ENCODE data around the gene CBFB.
"Not testable (repeated sequence)": the region's sequence is repeated elsewhere in the genome, so short reads cannot be mapped to it uniquely, and the experiment has no call there.

The CBFB gene

DNA sequence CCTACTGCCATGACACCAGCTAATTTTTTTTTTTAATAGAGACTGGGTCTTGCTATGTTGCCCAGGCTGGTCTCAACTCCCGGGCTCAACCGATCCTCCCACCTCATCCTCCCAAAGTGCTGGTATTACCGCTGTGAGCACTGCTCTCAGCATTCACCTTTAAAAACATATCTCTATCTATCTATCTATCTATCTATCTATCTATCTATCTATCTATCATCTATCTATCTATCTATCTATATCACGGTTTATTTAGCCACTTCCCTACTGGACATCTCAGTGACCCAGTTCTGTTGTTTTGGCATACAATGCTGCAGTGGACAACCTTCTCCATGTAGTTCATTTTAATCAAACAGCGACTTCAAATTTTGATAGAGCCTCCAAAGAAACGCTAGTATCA is 79.5 kb downstream of the CBFB start:
- H3K4me3 ChIP-seq (ENCODE audit: low read length) = no peak overlapping the region
- no peak for TF ChIP-seq ZNF274 (IDR thresholded peaks at IDR 0.05; ENCODE audit: low read depth, low read length)

DNA sequence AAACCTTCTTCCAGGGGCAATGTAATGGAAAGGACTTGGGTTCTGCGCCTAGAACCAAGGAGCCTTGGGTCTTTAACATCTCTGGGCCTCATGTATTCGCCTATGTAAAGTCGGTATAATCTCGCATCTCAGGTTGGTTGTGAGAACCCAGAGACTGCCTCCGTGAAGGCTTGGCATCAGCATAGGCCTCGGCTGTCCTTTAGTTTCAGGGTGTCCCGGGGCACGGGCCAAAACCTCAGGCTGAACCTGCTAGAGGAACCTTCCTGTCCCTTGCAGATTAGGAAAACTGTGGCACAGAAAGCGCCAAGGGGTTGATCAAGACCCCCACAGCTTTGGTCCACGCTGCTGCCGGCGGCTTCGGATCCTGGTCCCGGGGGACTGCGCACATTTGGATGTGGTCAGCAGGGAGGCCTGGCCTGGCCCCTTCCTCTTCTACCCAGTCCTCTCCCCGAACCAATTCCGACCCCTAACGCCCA is 80.0 kb downstream of the CBFB start:
- TF ChIP-seq ZNF274 (IDR thresholded peaks at IDR 0.05; ENCODE audit: low read depth, low read length) = no peak
- H3K4me3 ChIP-seq (ENCODE audit: low read length) = no peak overlapping the region; the same call in 1 of the 2 replicates

DNA sequence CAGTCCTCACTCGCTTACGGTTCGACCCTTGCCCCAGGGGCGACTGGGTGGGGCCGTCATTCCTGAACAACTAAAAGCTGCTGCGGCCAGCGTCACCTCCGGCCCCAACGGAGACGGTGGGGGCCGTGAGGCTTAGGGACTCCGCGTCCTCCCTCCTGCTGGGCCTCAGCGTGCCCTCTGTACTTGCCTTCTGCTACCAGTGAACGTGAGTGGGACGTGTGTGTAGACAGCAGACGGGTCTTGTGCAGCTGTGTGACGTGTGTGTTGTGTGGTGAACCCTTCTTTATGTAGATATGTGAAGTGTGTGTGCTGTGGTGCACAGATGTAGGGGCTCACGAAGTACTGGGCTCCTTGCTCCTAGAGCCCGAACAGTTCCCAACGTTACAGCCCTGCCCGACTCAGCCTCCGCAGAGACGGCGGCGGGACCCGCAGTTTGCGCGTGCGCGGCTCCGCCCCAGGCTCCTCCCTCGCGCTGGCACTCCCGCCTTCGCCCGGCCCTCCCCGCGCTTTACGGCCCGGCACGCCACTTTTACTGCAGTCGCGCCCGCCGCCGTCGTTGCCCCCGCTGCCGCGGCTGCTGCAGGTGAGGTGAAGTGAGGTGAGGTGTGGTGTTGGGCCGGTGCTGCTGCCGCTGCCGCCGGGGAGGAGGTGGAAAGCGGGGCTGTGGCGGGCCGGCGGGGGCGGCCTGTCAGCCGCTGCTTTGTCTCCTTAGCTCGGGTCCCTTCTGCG is 80.6 kb downstream of the CBFB start, which contains the start of gene PHAF1:
TSS of gene PHAF1 (plus strand) at position 535 of the 729 bp plus-strand sequence. CDS start 235 bp downstream, outside the sequence.
- peak within 1 kb of the TSS; percentile 97 for H3K4me3 ChIP-seq (ENCODE audit: low read length)
- TF ChIP-seq ZNF274 (IDR thresholded peaks at IDR 0.05; ENCODE audit: low read depth, low read length) = no peak

DNA sequence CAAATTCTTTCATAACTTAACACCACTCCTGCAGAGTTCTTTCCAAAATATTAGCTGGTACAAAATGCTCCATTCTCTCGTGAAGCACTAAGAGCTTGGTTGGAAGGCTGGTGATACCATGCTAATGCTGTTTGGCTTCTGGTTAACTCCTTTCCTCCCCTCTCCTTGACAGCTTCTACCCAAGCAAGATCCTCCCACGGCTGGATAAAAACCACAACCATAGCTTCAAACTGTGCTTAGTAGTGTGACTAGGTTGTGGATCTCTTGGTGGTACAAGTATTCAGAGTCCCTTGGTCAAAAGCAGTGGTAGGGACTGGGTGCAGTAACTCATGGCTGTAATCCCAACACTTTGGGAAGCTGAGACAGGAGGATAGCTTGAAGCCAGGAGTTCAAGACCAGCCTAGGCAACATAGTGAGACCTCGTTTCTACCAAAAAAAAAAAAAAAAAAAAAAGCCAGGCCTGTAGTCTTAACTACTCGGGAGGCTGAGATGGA is 83.0 kb downstream of the CBFB start:
- no peak for TF ChIP-seq ZNF274 (IDR thresholded peaks at IDR 0.05; ENCODE audit: low read depth, low read length)
- H3K4me3 ChIP-seq (ENCODE audit: low read length) = no peak overlapping the region

DNA sequence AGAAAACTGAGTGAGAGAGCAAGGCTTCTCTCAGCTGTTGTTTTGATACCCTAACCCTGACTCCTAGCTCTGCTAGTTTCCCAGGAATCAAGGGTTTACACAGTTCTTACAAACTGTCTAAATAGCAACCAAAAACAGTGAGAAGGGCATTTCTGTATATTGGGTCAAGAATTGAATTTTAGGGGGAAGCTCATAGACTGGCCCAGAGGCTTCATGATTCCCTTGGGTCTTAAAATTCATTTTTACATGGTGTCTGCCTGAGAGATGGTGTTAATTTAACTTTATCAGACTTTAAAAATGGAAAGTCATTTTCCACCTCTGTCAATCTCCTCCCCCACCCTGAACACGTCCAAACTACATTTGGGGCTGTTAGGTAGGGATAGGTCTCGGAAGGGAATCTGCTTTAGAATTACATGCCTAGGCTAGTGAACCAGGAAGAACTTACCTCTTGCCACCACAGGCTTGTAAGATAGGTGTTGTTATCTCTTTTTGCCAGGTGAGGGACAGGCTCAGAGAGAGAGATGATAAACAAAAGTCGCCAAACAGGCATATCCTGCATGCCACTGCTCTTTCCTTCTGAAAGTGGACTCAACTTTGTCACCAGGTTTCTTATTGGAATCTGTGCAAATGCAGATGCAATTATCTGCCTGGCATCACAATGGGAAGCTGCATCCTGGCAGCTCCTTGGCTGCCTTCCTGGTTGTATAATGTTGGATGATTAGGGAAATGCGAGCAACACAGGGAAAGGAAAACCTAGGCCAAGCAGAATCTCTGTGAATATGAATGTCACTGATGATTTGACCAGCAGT is 83.8 kb downstream of the CBFB start:
- H3K4me3 ChIP-seq (ENCODE audit: low read length) = no peak overlapping the region
- TF ChIP-seq ZNF274 (IDR thresholded peaks at IDR 0.05; ENCODE audit: low read depth, low read length) = no peak

DNA sequence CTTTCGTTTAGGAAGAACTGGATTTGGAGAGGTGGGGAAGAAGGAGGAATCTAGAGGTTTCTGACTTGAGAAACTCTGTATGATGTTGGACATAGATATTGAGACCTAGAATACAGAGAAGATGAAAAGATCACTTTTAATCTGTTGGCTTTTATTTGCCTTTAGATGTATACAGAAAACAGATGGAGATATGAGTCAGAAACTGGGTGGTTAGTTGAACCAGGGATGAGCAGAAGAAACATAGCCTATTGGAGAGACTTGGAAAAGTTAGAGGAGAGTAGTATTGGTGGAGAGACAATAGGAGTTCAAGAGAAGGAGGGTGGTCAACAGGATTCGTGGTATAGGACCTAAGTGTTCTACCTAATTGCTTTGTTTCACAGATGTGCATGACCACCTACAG is 85.8 kb downstream of the CBFB start:
- H3K4me3 ChIP-seq (ENCODE audit: low read length) = no peak overlapping the region
- no peak for TF ChIP-seq ZNF274 (IDR thresholded peaks at IDR 0.05; ENCODE audit: low read depth, low read length)

DNA sequence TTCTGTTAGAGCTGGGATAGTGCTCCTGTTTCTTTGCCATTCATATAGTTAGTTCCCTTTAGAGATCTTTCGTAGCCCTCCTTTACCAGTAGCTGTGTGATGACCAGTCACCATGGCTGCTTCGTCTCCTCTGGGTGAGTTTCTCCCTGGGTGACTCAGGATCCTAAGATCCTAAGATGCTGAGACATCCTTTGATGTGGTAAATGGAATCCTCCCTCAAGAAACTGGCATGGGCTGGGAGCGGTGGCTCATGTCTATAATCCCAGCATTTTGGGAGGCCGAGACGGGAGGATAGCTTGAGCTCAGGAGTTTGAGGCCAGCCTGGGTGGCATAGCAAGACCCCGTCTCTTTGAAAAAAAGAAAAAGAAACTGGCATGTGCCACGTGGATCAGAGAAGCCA is 86.7 kb downstream of the CBFB start:
- no peak overlapping the region for H3K4me3 ChIP-seq (ENCODE audit: low read length)
- TF ChIP-seq ZNF274 (IDR thresholded peaks at IDR 0.05; ENCODE audit: low read depth, low read length) = no peak

DNA sequence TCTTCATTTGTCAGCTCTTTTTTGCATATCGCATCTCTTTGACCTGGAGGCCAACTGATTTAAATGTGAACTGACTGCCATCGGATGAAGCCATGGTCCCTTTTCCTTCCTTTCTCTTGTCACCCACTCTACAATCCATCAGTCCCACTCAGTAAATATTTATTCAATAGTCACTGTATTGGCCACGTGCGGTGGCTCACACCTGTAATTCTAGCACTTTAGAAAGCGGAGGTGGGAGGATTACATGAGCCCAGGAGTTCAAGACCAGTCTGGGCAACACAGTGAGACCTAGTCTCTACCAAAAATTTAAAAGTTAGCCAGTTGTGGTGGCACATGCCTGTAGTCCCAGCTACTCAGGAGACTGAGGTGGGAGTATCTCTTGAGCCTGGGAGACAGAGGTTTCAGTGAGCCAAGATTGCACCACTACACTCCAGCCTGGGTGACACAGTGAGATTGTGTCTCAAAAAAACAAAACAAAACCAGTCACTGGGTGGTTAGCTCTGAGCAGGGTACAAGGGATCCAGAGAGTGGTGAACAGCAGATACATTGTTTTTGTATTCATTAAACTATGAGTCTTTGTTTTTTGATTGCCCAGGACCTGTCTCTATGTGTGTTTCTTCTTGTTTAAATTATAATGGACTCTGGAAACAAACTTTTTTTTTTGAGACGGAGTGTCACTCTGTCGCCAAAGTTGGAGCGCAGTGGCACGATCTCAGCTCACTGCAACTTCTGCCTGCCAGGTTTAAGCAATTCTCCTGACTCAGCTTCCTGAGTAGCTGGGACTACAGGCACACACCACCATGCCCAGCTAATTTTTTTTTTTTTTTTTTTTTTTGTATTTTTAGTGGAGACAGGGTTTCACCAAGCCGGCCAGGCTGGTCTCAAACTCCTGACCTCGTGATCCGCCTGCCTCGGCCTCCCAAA is 87.7 kb downstream of the CBFB start:
- H3K4me3 ChIP-seq (ENCODE audit: low read length) = no peak overlapping the region
- no peak for TF ChIP-seq ZNF274 (IDR thresholded peaks at IDR 0.05; ENCODE audit: low read depth, low read length)

DNA sequence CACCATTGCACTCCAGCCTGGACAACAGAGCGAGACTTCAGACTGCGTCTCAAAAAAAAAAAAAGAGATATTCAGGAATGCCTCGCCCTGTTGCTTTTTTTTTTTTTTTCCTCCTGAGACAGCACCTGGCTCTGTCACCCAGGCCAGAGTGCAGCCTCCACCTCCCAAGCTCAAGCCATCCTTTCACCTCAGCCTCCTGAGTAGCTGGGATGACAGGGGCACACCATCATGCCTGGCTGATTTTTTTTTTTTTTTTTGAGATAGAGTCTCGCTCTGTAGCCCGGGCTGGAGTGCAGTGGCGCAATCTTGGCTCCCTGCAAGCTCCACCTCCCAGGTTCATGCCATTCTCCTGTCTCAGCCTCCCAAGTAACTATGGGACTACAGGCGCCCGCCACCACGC is 88.8 kb downstream of the CBFB start:
- TF ChIP-seq ZNF274 (IDR thresholded peaks at IDR 0.05; ENCODE audit: low read depth, low read length) = no peak
- H3K4me3 ChIP-seq (ENCODE audit: low read length) = no peak overlapping the region

DNA sequence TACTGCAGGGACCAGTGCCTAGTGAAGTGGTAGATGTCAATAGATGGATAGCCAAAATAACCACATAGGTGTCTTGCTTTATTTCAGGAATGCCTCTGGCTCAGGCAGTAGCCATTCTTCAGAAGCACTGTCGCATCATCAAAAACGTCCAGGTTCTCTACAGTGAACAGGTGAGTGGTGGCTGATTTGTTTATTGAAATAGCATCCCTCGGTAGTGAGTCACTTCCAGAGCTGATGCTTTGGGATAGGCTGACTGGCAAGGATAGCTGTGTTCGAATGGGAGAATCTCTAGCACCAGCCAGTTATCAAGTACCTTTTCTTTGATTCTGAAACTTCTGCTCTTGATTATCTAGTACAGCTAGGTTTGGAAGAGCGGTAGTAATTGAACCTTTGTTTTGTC is 91.1 kb downstream of the CBFB start:
- TF ChIP-seq ZNF274 (IDR thresholded peaks at IDR 0.05; ENCODE audit: low read depth, low read length) = no peak
- no peak overlapping the region for H3K4me3 ChIP-seq (ENCODE audit: low read length)

DNA sequence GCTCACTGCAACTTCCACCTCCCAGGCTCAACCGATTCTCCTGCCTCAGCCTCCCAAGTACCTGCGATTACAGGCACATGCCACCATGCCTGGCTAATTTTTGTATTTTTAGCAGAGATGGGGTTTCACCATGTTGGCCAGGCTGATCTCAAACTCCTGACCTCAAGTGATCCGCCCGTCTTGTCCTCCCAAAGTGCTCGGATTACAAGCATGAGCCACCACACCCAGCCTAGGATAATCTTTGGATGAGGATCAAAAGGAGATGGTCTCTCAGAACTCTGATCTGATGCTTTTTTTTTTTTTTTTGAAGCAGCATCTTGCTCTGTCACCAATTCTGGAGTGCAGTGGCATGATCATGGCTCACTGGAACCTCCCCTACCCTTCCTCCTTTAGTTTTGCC is 93.8 kb downstream of the CBFB start:
- not testable (repeated sequence) for H3K4me3 ChIP-seq (ENCODE audit: low read length)

DNA sequence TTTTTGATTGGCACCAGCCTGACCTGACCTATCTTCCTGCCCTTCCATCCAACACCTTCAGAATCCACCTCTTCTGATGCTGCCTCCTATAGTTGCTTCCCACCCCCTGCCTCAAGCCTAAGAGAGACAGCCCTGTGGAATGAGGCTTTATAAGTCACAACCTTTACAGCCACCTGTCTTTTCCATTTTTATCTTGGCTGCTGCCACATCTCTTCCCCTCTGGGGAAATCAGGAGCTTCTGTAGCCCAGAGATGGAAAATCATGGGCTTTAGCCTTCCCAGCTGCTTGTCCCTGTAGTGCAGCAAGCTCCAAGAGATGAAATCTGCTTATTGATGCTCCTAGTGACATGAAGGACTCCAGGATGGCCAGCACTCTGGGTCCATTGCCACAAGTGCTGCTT is 99.5 kb downstream of the CBFB start:
- H3K4me3 ChIP-seq (ENCODE audit: low read length) = no peak overlapping the region
- TF ChIP-seq ZNF274 (IDR thresholded peaks at IDR 0.05; ENCODE audit: low read depth, low read length) = no peak

DNA sequence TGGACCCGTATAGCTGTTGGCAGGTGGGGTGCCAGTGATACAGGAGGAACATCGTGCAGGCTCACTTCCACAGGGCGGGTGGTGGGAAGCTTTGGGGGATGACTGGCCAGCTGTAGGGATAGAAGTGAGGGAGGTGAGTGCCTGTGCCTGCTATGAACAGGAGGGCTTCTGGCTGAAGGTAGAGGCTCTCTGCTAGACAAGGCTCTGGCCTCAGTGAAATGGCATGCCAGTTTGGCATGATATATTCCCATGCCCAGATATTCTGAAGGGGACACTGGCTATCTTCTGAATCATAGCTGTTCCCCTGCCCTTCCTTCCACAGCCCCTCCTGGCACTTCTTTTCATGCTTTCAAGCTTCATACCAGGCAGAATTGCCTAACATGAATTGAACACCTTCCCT is 99.9 kb downstream of the CBFB start:
- no peak overlapping the region for H3K4me3 ChIP-seq (ENCODE audit: low read length)
- TF ChIP-seq ZNF274 (IDR thresholded peaks at IDR 0.05; ENCODE audit: low read depth, low read length) = no peak

DNA sequence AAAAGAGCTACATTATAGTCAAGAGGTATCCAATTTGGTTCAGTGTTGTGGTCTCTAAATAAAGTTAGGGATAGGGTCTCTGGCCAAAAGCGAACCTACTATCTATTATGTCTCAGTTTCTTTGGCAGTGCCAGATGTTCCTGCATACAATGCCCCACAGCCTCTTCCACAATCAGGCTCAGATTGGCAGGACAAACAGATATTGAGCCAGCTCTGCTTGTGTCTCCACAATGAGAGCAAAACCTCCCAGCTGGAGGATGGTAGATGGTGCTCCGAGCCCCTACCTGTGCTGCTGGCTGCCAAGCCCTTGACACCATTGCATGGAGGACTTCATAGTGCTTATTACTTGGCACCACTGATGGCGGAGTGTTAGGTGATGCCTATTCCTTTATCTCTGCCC is 100.5 kb downstream of the CBFB start:
- TF ChIP-seq ZNF274 (IDR thresholded peaks at IDR 0.05; ENCODE audit: low read depth, low read length) = no peak
- no peak overlapping the region for H3K4me3 ChIP-seq (ENCODE audit: low read length)

Measured in GM08714 (cell line).